Colonic mucosa (tissue), 4 donors: ENCODE measurements around the gene PPIP5K2. TPM values are rescaled to one million over a fixed set of nuclear protein-coding genes. Genes with fewer than 3 reads are reported as not detected.

Experiments
- DNase-seq: peaks from one replicate; pipeline ENCODE4 v3.0.0-alpha.2; 2020
- H3K27ac ChIP-seq: fragments of 200-600 bp; one replicate; pipeline ENCODE4 v1.8.0; 2021
- H3K27me3 ChIP-seq: fragments of 200-600 bp; one replicate; pipeline ENCODE4 v1.8.0; 2021
- H3K36me3 ChIP-seq: fragments of 200-600 bp; one replicate; pipeline ENCODE4 v1.8.0; 2021
- H3K4me1 ChIP-seq: fragments of 200-600 bp; one replicate; pipeline ENCODE4 v1.8.0; 2021; ENCODE audit warnings: mild to moderate bottlenecking
- H3K4me3 ChIP-seq: fragments of 200-600 bp; one replicate; pipeline ENCODE4 v1.8.0; 2021
- H3K9ac ChIP-seq, 2 donors: one replicate each; pipeline ENCODE4 v1.7.0; 2013; ENCODE audit warnings: control low read depth in 2 of 2, low read depth in 2 of 2, low read length in 2 of 2
- H3K9me3 ChIP-seq: fragments of 200-600 bp; one replicate; pipeline ENCODE4 v1.8.0; 2021
- CTCF ChIP-seq: fragments of 200-600 bp; IDR thresholded peaks from one replicate; pipeline ENCODE4 v1.8.0; 2022; ENCODE audit warnings: antibody characterized with exemption, mild to moderate bottlenecking
- intact Hi-C: fragments of 100-400 bp; cut with DNase I; formaldehyde crosslinking; loops from one replicate; pipeline ENCODE4 v1.14.1; 2022
- total RNA-seq, 2 donors: library from RNA; stranded (reverse); fragmentation: NEBNext Ultra II Directional in 1 of 2; extraction: Animal tissue kit (Norgen Biotek cat#: 25700) in 1 of 2; gene quantifications; one replicate each; pipeline ENCODE4 v1.2.1, GENCODE V29; 2021
- donor health status: healthy.
- donor health status: DM: no; HTN: no; CAD: no.
- donor health status: DM: no; HTN: no; CAD: no.

Gene PPIP5K2
- total RNA-seq, 2 donors from 2014 or later, result 58.7 to 79.3 TPM

GRCh38 chr5:103260951-103261350 lies 140.8 kb downstream of the PPIP5K2 start:
- H3K4me3 ChIP-seq, result peak overlapping the region; percentile 91
- no peaks in the 10 kb centered on the region for H3K9me3 ChIP-seq
- no peak for TF ChIP-seq CTCF
- H3K27ac ChIP-seq, result no peak overlapping the region
- H3K9ac ChIP-seq, result no peak overlapping the region
- peaks cover 11% of the 10 kb centered on the region for H3K4me1 ChIP-seq
- DNase-seq, result no peak
- no peaks in the 10 kb centered on the region for H3K36me3 ChIP-seq
- no peaks in the 10 kb centered on the region for H3K27me3 ChIP-seq
- intact Hi-C loops, result no loop called here

Other genes starting within 250 kb of the PPIP5K2 start
- gene GIN1, start 163 bp upstream of the PPIP5K2 start, total RNA-seq, result 1 to 10 TPM; 5.9 to 8.0 TPM
- 10 to 100 TPM; 48.2 to 53.1 TPM for gene MACIR, start 138.5 kb downstream of the PPIP5K2 start, total RNA-seq